Heart right ventricle (tissue), 16 donors: ENCODE measurements around the gene NTSR1. TPM values are rescaled to one million over a fixed set of nuclear protein-coding genes. Genes with fewer than 3 reads are reported as not detected.
"Not testable (repeated sequence)": the region's sequence is repeated elsewhere in the genome, so short reads cannot be mapped to it uniquely, and the experiment has no call there.

Experiments
- ATAC-seq, 8 donors: fragments of 200-7000 bp; cut with Tn5 transposase; one replicate each; pipeline ENCODE4 v1.9.1; 2020; ENCODE audit warnings: mild to moderate bottlenecking in 8 of 8, moderate library complexity in 8 of 8, moderate number of reproducible peaks in 1 of 8
- DNase-seq, 2 donors: peaks; one replicate each; pipeline ENCODE4 v3.0.0-alpha.2; 2020
- H3K27ac ChIP-seq, 10 donors: fragments of 200-600 bp; sonication (generic) in 2 of 10; one replicate each; pipeline versions ENCODE4 v1.5.0 to v1.8.0; 2020 to 2022; ENCODE audit warnings: mild to moderate bottlenecking in 3 of 10
- H3K27me3 ChIP-seq, 7 donors: fragments of 200-600 bp; one replicate each; pipeline ENCODE4 v1.8.0; 2021 to 2022; ENCODE audit warnings: mild to moderate bottlenecking in 2 of 7
- H3K36me3 ChIP-seq, 9 donors: fragments of 200-600 bp; sonication (generic) in 1 of 9; one replicate each; pipeline versions ENCODE4 v1.5.0 to v1.8.0; 2020 to 2022; ENCODE audit warnings: mild to moderate bottlenecking in 2 of 9
- H3K4me1 ChIP-seq, 9 donors: fragments of 200-600 bp; sonication (generic) in 1 of 9; one replicate each; pipeline versions ENCODE4 v1.5.0 to v1.8.0; 2020 to 2022; ENCODE audit warnings: mild to moderate bottlenecking in 4 of 9
- H3K4me3 ChIP-seq, 10 donors: fragments of 200-600 bp; sonication (generic) in 2 of 10; one replicate each; pipeline versions ENCODE4 v1.5.0 to v1.8.0; 2020 to 2022; ENCODE audit warnings: mild to moderate bottlenecking in 7 of 10, moderate library complexity in 2 of 10
- H3K9me3 ChIP-seq, 11 donors: fragments of 200-600 bp in 10 of 11; sonication (generic) in 2 of 11; one replicate each; pipeline versions ENCODE4 v1.5.0 to v1.8.0; 2013 to 2022; ENCODE audit warnings: mild to moderate bottlenecking in 2 of 11, control low read depth in 1 of 11, moderate library complexity in 1 of 11
- CTCF ChIP-seq, 9 donors: fragments of 200-600 bp; sonication (generic) in 2 of 9; IDR thresholded peaks; one replicate each; pipeline versions ENCODE4 v1.5.0 to v1.8.0; 2021 to 2022; ENCODE audit warnings: antibody characterized with exemption in 9 of 9, mild to moderate bottlenecking in 5 of 9, moderate library complexity in 1 of 9
- WGBS, 2 donors: extraction: QIAGEN DNeasy Blood & Tissue Kit; methylation state at CpG; one replicate each; pipeline ENCODE4 v1.1.7; 2013; ENCODE audit warnings: inconsistent platforms in 1 of 2; 5-methylcytosine and 5-hydroxymethylcytosine counted together
- intact Hi-C, 10 donors: fragments of 100-400 bp; cut with DNase I; formaldehyde crosslinking; loops; one replicate each; pipeline versions ENCODE4 v1.11.1 to v1.14.2; 2022
- polyA plus RNA-seq, 2 donors: library from polyadenylated mRNA; stranded (reverse); fragments of 200-250 nt; gene quantifications; one replicate each; pipeline ENCODE4 v1.2.3, GENCODE V29; 2013
- total RNA-seq, 10 donors: library from RNA; stranded (reverse); fragmentation: NEBNext Ultra II Directional in 3 of 10; extraction: Animal tissue kit (Norgen Biotek cat#: 25700) in 3 of 10; gene quantifications; one replicate each; pipeline versions ENCODE4 v1.2.1 to v1.2.4, GENCODE V29; 2021 to 2023
- donor health status: Arrhythmogenic right ventricular cardiomyopathy.
- donor health status: ischemic (EF 13 %, LVEDD 7.1; RV severe dilation, severe dysfunction).
- donor health status: healthy with polysubstance abuse.
- donor health status: DM: no; HTN: yes; CAD: no.
- donor health status: DM: no; HTN: no; CAD: no.
- donor health status: ischemic (EF 25% LVEDD 6.9; RV normal size, moderate dysfunction).
- donor health status: ischemic (EF 25% LVEDD 5.7; RV mildly dilated, moderate dysfunction).
- donor health status: healthy.
- donor health status: DM: yes; HTN: yes; CAD: no.
- donor health status: Ischemic cardiomyopathy.
- donor health status: ischemic (EF 35%, LVEDD 5.7; RV mildly dilated, moderate dysfunction).
- donor health status: nonischemic (EF 11% LVEDD 7.7; RV severe dilation, severe dysfunction).
- donor health status: DM: yes; HTN: yes; CAD: no.
- donor health status: PGD.
- donor health status: ischemic (EF 29% LVEDD 5.4; RV normal size, mild dysfunction).
- donor health status: nonischemic (EF 23%, LVEDD 6.1; RV moderate dilation, normal function).

NTSR1 gene
- total and polyA plus RNA-seq, 12 donors: 0.08 TPM; not detected in 10

GRCh38 chr20:62679978-62680589, 28.6 kb upstream of the NTSR1 start:
- Histone ChIP-seq H3K27ac (no peak overlapping the region), H3K4me1 (peaks cover 0 to 28% (median 0%) of the 10 kb centered on the region in 9 donors), H3K4me3 (no peak overlapping the region), H3K27me3 (peaks cover 0 to 69% (median 23%) of the 10 kb centered on the region in 7 donors), H3K9me3 (peaks cover 0 to 16% (median 0%) of the 10 kb centered on the region in 11 donors), H3K36me3 (no peaks in the 10 kb centered on the region)
- DNase-seq: no peak
- intact Hi-C loops: loop anchor here in 1 of 10 donors (10.0 kb wide), 1 partner anchor 335 kb away; no protein-coding TSS in a partner anchor
- no peak for TF ChIP-seq CTCF (IDR thresholded peaks at IDR 0.05)
- ATAC-seq: no peak
- WGBS, 2 donors: 95 to 96% methylated on average over 11 of the region's 11 CpGs

DNA sequence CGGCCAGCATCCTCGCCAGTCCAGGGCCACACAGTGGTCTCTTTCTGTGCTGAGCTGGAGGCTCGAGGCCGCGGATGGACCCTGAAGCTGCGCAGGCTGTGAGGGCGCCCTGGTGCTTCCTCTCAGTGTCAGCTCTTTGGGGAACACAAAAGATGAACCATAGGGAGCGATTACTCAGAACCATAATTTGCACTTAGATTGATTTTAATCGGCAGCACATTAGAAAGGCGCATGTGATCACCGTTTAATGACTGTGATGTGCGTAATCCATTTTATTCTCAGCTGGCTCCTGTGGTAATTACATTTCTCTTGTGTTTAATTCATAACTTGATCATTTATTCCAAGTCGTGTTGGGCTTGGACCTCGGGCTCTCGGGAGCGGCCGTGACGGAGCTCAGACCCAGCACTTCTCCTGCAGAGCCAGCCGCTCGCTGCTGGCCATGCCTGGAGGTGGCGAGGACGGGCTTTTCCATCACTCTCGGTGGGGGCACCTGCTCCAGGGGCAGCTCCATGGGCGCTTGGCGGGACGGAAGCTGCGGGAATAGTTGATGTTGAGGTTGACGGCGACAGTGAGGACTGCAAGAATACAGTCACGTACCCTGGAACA, 25.6 kb upstream of the NTSR1 start:
- H3K4me3 ChIP-seq: no peak overlapping the region
- H3K36me3 ChIP-seq: no peaks in the 10 kb centered on the region
- intact Hi-C loops: no loop called here
- H3K27me3 ChIP-seq: peaks cover 0 to 70% (median 32%) of the 10 kb centered on the region in 7 donors
- peaks cover 0 to 25% (median 0%) of the 10 kb centered on the region in 9 donors for H3K4me1 ChIP-seq
- no peak for ATAC-seq
- H3K9me3 ChIP-seq: peaks cover 0 to 16% (median 0%) of the 10 kb centered on the region in 11 donors
- H3K27ac ChIP-seq: no peak overlapping the region
- no peak for TF ChIP-seq CTCF (IDR thresholded peaks at IDR 0.05)
- 89% methylated on average over 30 of the region's 30 CpGs for WGBS, 2 donors
- no peak for DNase-seq

DNA sequence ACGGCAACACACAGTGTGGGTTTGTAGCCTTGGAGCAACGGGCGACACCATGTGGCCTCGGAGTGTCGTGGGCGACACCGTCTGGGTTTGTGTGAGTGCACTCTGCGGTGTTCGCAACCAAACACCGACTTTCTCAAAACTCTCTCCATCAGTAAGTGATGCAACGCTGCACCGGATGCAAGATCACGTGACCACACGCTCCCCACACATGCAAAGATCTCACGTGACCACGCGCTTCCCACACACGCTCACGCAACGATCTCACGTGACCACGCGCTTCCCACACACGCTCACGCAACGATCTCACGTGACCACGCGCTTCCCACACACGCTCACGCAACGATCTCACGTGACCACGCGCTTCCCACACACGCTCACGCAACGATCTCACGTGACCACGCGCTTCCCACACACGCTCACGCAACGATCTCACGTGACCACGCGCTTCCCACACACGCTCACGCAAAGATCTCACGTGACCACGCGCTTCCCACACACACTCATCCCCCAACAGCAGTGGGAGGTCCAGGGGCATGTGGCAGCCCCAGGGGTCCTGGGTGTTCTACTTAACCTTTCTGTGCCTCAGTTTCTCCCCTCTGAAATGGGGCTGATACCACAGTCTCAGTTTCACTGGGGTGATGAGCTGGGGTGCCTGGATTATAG, 24.8 kb upstream of the NTSR1 start:
- 95 to 96% methylated on average over 38 to 42 of the region's 52 CpGs for WGBS, 2 donors
- DNase-seq, ATAC-seq, intact Hi-C loops, H3K4me3 ChIP-seq, H3K27ac ChIP-seq, H3K36me3 ChIP-seq: not testable (repeated sequence)
- Histone ChIP-seq H3K9me3 (peaks cover 0 to 16% (median 0%) of the 10 kb centered on the region in 11 donors), H3K27me3 (peaks cover 0 to 67% (median 32%) of the 10 kb centered on the region in 7 donors), H3K4me1 (peaks cover 0 to 18% (median 0%) of the 10 kb centered on the region in 9 donors)

- Histone ChIP-seq H3K9me3 (peaks cover 0 to 10% (median 0%) of the 10 kb centered on the region in 11 donors), H3K27ac (no peak overlapping the region), H3K36me3 (no peaks in the 10 kb centered on the region), H3K4me1 (peaks cover 0 to 12% (median 0%) of the 10 kb centered on the region in 9 donors), H3K4me3 (no peak overlapping the region), H3K27me3 (peaks cover 0 to 61% (median 32%) of the 10 kb centered on the region in 7 donors)
- no peak for TF ChIP-seq CTCF (IDR thresholded peaks at IDR 0.05)
- ATAC-seq (no peak), DNase-seq (no peak)
- 74 to 80% methylated on average over 10 to 12 of the region's 12 CpGs for WGBS, 2 donors
- intact Hi-C loops: no loop called here
Observed at GRCh38 chr20:62684981-62685380, 23.7 kb upstream of the NTSR1 start.
